GM12874 (cell line): ENCODE results near the gene GLDC.

Experiments
- CTCF ChIP-seq: IDR thresholded peaks from 2 replicates; pipeline ENCODE4 v1.5.1; 2011; ENCODE audit warnings: low read depth, mild to moderate bottlenecking, control low read depth, low read length, moderate library complexity; ENCODE audit not compliant: insufficient read depth

The GLDC gene

GRCh38 chr9:6658628-6659353, 13.3 kb upstream of the GLDC start:
- TF ChIP-seq CTCF = no peak

- no peak for TF ChIP-seq CTCF
Observed at GRCh38 chr9:6656614-6657300, 11.2 kb upstream of the GLDC start.

- no peak for TF ChIP-seq CTCF
Observed at GRCh38 chr9:6655036-6655435, 9.5 kb upstream of the GLDC start.

- TF ChIP-seq CTCF = no peak
Observed at GRCh38 chr9:6646293-6646636, 736 bp upstream of the GLDC start.

GRCh38 chr9:6644346-6645104, 1.0 kb downstream of the GLDC start:
- TF ChIP-seq CTCF = no peak

GRCh38 chr9:6641961-6642360, 3.6 kb downstream of the GLDC start:
- no peak for TF ChIP-seq CTCF

- TF ChIP-seq CTCF = no peak
Observed at GRCh38 chr9:6641561-6641960, 4.0 kb downstream of the GLDC start.
